Pancreas (tissue), 10 donors: Measurements from ENCODE around the gene HTR2C. TPM values are rescaled to one million over a fixed set of nuclear protein-coding genes. Genes with fewer than 3 reads are reported as not detected.
A peak's percentile ranks its signal among the peaks of the same experiment; 100 is the strongest.
"Not testable (repeated sequence)": the region's sequence is repeated elsewhere in the genome, so short reads cannot be mapped to it uniquely, and the experiment has no call there.

Experiments
- ATAC-seq, 4 donors: fragments of 200-7000 bp; cut with Tn5 transposase; one replicate each; pipeline versions ENCODE4 v1.8.0 to v1.9.1; 2020; ENCODE audit warnings: mild to moderate bottlenecking in 4 of 4, moderate library complexity in 4 of 4
- DNase-seq, 6 donors: peaks; one replicate each; pipeline ENCODE4 v3.0.0-alpha.2; 2020
- FAIRE-seq: peaks from 2 replicates; lab custom pipeline; 2012; peaks lifted over from hg19 to GRCh38; lab: Jason Lieb, UNC
- H3K27ac ChIP-seq, 4 donors: fragments of 200-600 bp; sonication (generic); 1 replicate in 3 of 4; 2 replicates in 1 of 4; pipeline versions ENCODE4 v1.5.0 to v1.8.0; 2020
- H3K27me3 ChIP-seq, 4 donors: fragments of 200-600 bp; one replicate each; pipeline ENCODE4 v1.8.0; 2021
- H3K36me3 ChIP-seq, 3 donors: fragments of 200-600 bp; sonication (generic) in 1 of 3; one replicate each; pipeline versions ENCODE4 v1.5.0 to v1.8.0; 2020 to 2021
- H3K4me1 ChIP-seq, 3 donors: fragments of 200-600 bp; one replicate each; pipeline ENCODE4 v1.8.0; 2021
- H3K4me3 ChIP-seq, 4 donors: fragments of 200-600 bp; sonication (generic) in 2 of 4; one replicate each; pipeline versions ENCODE4 v1.5.0 to v1.8.0; 2020 to 2021
- H3K9me3 ChIP-seq, 4 donors: fragments of 200-600 bp; one replicate each; pipeline ENCODE4 v1.8.0; 2021
- WGBS, 2 donors: extraction: QIAGEN DNeasy Blood & Tissue Kit; methylation state at CpG; one replicate each; pipeline ENCODE4 v1.1.7; 2013; 5-methylcytosine and 5-hydroxymethylcytosine counted together
- intact Hi-C, 3 donors: fragments of 100-400 bp; cut with DNase I; formaldehyde crosslinking; loops; one replicate each; pipeline versions ENCODE4 v1.11.1 to v1.14.2; 2022
- microRNA-seq, 2 donors: library from miRNA; unstranded; fragments of <30 nt; microRNA quantifications; one replicate each; pipeline versions ENCODE4 to v1.1.0, GENCODE V29; 2019 to 2020
- polyA plus RNA-seq, 2 donors: library from polyadenylated mRNA; stranded (reverse); fragments of 200-250 nt; gene quantifications; one replicate each; pipeline ENCODE4 v1.2.3, GENCODE V29; 2013
- total RNA-seq, 6 donors: library from RNA; stranded (reverse); fragmentation: NEBNext Ultra II Directional in 4 of 6; extraction: Animal tissue kit (Norgen Biotek cat#: 25700) in 4 of 6; gene quantifications; one replicate each; pipeline versions ENCODE4 v1.2.1 to v1.2.4, GENCODE V29; 2021 to 2023
- TF ChIP-seq, protein P1 (sequence below), 4 donors: fragments of 200-600 bp; sonication (generic) in 3 of 4; IDR thresholded peaks; one replicate each; pipeline versions ENCODE4 v1.5.0 to v1.8.0; 2021; ENCODE audit warnings: antibody characterized with exemption in 4 of 4
- donor health status: healthy with polysubstance abuse.
- donor health status: DM: no; HTN: no; CAD: no; lungs with moderate emphysema.
- donor health status: DM: no; HTN: no; CAD: no.
- donor health status: control.
- donor health status: control.
- donor health status: Bipolar disorder and iron deficiency.
- donor health status: DM: yes; HTN: yes; CAD: no.
- donor health status: DM: no; HTN: no; CAD: no.
- donor health status: DM: no; HTN: no; CAD: no.
- donor health status: DM: yes; HTN: yes; CAD: no.

The HTR2C gene
- total and polyA plus RNA-seq, 8 donors, result not detected

DNA sequence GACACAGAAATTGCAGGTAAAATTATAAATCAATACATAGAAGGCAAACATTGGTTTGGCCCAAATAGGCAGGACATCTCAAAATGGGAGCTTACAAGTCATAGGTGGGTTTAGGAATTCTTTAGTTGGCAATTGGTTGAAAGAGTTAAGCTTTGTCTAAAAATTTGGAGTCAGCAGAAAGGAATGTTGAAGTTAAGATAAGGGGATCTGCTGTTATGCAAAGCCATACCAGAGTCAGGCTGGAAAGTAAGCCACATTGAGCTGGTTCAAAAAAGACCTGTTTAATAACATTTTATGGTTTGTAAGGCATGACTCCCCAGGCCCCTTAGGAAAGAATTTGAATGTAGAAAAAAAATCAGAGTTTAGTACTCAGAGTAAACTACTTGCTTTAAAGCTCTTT, 341.0 kb downstream of the HTR2C start:
- TF ChIP-seq, protein P1, sequence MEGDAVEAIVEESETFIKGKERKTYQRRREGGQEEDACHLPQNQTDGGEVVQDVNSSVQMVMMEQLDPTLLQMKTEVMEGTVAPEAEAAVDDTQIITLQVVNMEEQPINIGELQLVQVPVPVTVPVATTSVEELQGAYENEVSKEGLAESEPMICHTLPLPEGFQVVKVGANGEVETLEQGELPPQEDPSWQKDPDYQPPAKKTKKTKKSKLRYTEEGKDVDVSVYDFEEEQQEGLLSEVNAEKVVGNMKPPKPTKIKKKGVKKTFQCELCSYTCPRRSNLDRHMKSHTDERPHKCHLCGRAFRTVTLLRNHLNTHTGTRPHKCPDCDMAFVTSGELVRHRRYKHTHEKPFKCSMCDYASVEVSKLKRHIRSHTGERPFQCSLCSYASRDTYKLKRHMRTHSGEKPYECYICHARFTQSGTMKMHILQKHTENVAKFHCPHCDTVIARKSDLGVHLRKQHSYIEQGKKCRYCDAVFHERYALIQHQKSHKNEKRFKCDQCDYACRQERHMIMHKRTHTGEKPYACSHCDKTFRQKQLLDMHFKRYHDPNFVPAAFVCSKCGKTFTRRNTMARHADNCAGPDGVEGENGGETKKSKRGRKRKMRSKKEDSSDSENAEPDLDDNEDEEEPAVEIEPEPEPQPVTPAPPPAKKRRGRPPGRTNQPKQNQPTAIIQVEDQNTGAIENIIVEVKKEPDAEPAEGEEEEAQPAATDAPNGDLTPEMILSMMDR (IDR thresholded peaks at IDR 0.05), result no peak
- Histone ChIP-seq H3K27ac (no peak overlapping the region), H3K4me1 (no peaks in the 10 kb centered on the region), H3K4me3 (no peak overlapping the region), H3K9me3 (no peaks in the 10 kb centered on the region), H3K36me3 (no peaks in the 10 kb centered on the region), H3K27me3 (no peaks in the 10 kb centered on the region)
- intact Hi-C loops, result no loop called here
- no peak for DNase-seq
- ATAC-seq, result peak in 2 of 4 donors; percentile 44 to 66
- no peak for FAIRE-seq

DNA sequence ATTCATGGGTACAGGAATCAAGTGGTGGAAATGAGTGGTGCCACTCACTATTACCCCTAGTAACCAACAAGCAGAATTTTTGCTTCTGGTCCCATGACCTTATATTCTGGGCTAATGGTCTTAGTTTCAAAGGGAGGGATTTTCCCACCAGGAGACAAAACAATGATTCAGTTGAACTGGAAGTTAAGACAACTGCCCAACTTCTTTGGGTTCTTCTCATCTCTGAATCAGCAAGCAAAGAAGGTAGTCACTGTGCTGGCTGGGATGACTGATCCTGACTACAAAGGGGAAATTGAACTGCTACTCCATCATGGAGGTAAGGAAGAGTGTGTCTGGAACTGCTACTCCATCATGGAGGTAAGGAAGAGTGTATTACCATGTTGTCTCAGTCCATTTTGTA, 346.3 kb downstream of the HTR2C start:
- no peaks in the 10 kb centered on the region for H3K4me1 ChIP-seq
- no peak for ATAC-seq
- intact Hi-C loops, result no loop called here
- no peaks in the 10 kb centered on the region for H3K9me3 ChIP-seq
- H3K27me3 ChIP-seq, result peaks cover 0 to 4% (median 0%) of the 10 kb centered on the region in 4 donors
- H3K36me3 ChIP-seq, result no peaks in the 10 kb centered on the region
- H3K27ac ChIP-seq, result no peak overlapping the region
- TF ChIP-seq, protein P1 (IDR thresholded peaks at IDR 0.05), result no peak
- no peak overlapping the region for H3K4me3 ChIP-seq
- DNase-seq, result no peak
- FAIRE-seq, result no peak

DNA sequence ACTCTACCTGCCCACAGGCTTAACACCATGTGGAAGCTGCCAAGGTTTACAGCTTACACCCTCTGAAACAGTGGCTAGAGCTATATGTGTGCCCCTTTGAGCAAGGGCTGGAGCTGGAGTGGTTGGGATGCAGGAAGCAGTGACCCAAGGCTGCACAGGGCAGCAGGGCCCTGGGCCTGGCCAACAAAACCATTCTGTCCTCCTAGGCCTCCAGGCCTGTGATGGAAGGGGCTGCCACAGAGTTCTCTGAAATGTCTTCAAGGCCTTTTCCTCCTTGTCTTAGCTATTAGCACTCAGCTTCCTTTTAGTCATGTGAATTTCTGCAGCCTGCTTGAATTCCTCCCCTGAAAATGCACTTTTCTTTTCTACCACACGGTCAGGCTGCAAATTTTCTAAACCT, 348.7 kb downstream of the HTR2C start:
- no peak overlapping the region for H3K27ac ChIP-seq
- TF ChIP-seq, protein P1 (IDR thresholded peaks at IDR 0.05), result no peak
- H3K4me1 ChIP-seq, result no peaks in the 10 kb centered on the region
- H3K4me3 ChIP-seq, result no peak overlapping the region
- H3K9me3 ChIP-seq, result no peaks in the 10 kb centered on the region
- H3K36me3 ChIP-seq, result no peaks in the 10 kb centered on the region
- ATAC-seq (no peak), FAIRE-seq (no peak), DNase-seq (no peak)
- H3K27me3 ChIP-seq, result peaks cover 0 to 10% (median 0%) of the 10 kb centered on the region in 4 donors
- 60 to 77% methylated on average over 1 of the region's 1 CpG for WGBS, 2 donors
- intact Hi-C loops, result no loop called here

DNA sequence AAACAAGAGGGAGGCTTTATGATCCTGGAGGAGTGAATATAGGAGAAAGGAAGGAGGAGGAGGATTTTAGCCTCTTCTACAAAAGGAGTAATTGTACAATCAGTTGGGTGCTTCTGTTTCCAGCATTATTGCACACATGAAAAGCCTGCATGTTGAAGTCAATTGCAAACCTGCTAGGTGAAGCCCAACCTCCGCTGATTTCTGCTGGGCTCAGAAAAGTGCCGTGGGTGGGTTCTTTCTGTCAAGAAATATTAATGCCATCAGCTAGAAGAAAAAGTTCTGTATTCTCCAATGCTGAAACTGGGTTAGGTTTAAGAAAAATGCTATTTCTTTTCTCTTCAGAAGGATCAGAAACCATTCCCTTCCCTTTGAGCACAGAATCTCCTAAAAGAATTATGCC, 349.4 kb downstream of the HTR2C start:
- H3K9me3 ChIP-seq, H3K4me1 ChIP-seq, ATAC-seq, H3K36me3 ChIP-seq, DNase-seq, FAIRE-seq, H3K4me3 ChIP-seq, intact Hi-C loops, H3K27me3 ChIP-seq, H3K27ac ChIP-seq: not testable (repeated sequence)
- WGBS, 2 donors, result 37 to 43% methylated on average over 2 of the region's 2 CpGs

DNA sequence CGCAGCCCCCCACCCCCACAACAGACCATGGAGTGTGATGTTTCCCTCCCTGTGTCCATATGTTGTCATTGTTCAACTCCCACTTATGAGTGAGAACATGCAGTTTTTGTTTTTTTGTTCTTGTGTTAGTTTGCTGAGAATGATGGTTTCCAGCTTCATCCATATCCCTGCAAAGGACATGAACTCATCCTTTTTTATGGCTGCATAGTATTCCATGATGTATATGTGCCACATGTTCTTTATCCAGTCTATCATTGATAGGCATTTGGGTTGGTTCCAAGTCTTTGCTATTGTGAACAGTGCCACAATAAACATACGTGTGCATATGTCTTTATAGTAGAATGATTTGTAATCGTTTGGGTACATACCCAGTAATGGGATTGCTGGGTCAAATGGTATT, 353.2 kb downstream of the HTR2C start:
- H3K4me3 ChIP-seq, H3K9me3 ChIP-seq, H3K36me3 ChIP-seq, FAIRE-seq, intact Hi-C loops, H3K4me1 ChIP-seq, H3K27ac ChIP-seq, DNase-seq, H3K27me3 ChIP-seq, ATAC-seq: not testable (repeated sequence)
- WGBS, 2 donors, result 51 to 70% methylated on average over 3 of the region's 3 CpGs

DNA sequence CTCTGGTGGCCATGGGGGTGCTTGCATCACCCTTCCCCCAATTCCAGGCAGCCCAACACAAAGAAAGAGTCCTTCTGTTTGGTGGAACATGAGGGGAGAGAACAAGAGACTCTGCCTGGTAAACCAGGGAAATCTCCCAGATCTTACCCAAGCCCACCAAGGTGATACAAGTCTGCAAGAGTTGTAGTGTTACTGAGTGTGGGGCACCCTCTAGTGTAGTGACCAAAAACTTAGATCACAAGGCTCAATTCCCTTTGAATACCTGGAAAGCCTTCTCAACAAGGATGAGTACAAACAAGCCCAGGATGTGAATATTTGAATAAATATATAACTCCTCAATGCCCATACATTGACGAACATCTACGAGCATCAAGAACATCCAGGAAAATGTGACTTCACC, 368.8 kb downstream of the HTR2C start:
- no peaks in the 10 kb centered on the region for H3K36me3 ChIP-seq
- intact Hi-C loops, result no loop called here
- ATAC-seq (no peak), FAIRE-seq (no peak), DNase-seq (no peak)
- no peak overlapping the region for H3K27ac ChIP-seq
- peaks cover 0 to 18% (median 0%) of the 10 kb centered on the region in 4 donors for H3K27me3 ChIP-seq
- H3K4me1 ChIP-seq, result no peaks in the 10 kb centered on the region
- H3K4me3 ChIP-seq, result no peak overlapping the region
- TF ChIP-seq, protein P1 (IDR thresholded peaks at IDR 0.05), result no peak
- WGBS, 2 donors, result 67 to 68% methylated on average over 2 of the region's 2 CpGs
- no peaks in the 10 kb centered on the region for H3K9me3 ChIP-seq

Small RNA genes lying within 50 kb of the gene (microRNA-seq; reads per million reads assigned to microRNA genes)
- gene MIR1264 (0 reads per million in 2 donors), gene MIR1298 (0 reads per million in 2 donors), gene MIR1911 (0 reads per million in 2 donors), gene MIR1912 (0 reads per million in 2 donors), gene MIR448 (0 reads per million in 2 donors), gene MIR764 (0 reads per million in 2 donors)
